GM18907 (cell line): ENCODE measurements around the gene ALPG.
"Not testable (repeated sequence)": the region's sequence is repeated elsewhere in the genome, so short reads cannot be mapped to it uniquely, and the experiment has no call there.

ENCODE experiments used
- ATAC-seq: cut with Tn5 transposase; IDR thresholded peaks from one replicate; pipeline ENCODE4 v1.9.1; 2021; ENCODE audit warnings: mild to moderate bottlenecking, moderate library complexity; ENCODE audit not compliant: unreplicated experiment

Gene ALPG

DNA sequence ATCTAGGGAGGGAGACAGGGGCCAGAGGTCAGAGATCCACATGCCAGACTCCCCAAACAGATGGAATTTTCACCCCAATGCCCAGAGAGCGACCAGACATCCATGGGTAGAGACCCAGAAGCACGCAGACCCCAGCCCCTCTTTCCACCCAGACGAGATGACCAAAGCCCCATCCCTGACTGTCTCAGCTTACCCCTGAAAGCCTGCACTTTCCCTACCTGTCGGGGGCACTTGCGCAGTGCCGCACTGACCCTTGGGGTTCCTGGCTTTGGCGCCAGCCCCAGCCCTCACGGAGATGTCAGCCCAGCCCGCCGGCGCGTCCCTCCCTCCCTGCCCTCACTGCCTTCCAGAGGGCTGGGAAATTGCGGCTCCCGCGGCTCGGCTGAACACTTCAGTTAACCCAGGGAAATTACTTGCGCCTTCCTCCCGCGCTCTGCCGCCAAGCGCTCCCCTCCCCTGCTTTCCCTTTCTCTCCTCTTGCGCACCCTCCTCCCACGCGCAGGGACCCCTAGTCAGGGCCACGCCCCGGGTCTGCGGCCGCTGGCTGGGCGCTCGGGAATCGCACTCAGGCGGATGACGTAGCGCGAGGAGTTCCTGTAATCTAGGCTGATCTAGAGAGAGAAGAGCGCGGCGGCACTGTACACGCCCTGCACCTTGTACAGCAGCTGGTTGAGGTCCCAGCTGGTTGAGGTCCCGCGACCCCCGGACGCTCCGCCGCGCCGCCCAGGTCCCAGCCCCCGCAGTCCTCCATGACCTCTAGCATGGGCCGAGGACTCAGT, 12.0 kb downstream of the ALPG start:
- ATAC-seq, result no peak

DNA sequence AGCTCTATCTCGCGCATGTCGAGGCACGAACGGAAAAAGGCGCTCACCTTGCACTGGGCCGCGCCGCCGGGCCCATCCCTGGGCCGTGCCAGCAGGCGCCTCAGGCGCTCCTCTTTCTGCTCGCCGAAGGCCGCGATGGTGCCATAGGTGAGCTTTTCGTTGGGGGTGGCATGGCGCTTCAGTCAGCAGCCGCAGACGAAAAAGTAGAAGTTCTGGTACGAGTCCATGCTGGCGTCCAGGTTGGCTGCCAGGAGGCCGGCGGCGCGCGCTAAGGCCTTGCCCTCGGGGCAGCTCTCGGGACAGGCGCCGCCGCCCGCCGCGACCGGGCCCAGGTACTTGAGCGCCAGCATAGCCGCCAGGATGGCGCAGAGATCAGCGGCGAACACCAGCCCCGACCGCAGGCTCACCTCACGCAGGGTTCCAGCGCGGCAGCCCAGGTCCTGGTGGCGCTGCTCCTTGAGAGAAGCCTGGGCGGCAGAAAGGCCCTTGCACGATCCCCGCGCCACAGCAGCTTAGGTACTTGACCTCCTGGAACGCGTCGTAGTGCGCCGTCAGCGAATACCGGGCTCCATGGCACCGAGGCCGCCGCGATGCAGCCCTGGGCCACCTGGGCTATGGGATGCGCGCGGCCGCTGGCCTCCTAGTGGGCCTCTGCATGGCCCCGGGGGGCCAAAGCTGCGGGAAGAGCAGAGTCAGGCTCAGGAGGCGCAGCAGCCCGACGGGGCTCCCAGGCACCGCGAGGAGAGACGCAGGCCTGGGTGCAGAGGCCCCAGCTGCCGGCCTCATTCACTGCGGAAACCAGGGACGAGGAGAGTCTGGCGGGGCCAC, 12.8 kb downstream of the ALPG start:
- no peak for ATAC-seq

DNA sequence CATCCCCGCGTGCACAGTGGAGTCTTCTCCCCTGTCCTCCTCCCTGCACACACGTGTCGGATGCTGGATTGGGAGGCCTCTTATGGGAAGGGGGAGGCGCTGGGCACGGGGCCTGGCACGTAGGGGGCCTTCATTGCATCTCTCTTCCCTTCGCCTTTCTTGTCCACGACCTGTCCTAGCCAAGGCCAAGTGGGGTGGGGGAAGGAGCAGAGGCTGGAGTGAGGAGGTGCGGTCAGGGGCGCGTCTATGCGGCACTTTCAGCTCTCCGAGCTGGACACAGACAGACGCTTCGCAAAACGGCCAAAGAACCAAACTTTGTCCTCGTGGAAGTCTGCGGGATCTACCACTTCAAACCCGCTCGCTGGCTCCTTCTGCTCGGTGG, 13.4 kb downstream of the ALPG start:
- ATAC-seq, result no peak

GRCh38 chr2:232420463-232421188, 14.0 kb downstream of the ALPG start:
- ATAC-seq, result no peak

- no peak for ATAC-seq
Observed at GRCh38 chr2:232421189-232421785, 14.6 kb downstream of the ALPG start.

- no peak for ATAC-seq
Observed at GRCh38 chr2:232422051-232422450, 15.4 kb downstream of the ALPG start.

GRCh38 chr2:232422996-232423395, 16.4 kb downstream of the ALPG start:
- ATAC-seq, result not testable (repeated sequence)

DNA sequence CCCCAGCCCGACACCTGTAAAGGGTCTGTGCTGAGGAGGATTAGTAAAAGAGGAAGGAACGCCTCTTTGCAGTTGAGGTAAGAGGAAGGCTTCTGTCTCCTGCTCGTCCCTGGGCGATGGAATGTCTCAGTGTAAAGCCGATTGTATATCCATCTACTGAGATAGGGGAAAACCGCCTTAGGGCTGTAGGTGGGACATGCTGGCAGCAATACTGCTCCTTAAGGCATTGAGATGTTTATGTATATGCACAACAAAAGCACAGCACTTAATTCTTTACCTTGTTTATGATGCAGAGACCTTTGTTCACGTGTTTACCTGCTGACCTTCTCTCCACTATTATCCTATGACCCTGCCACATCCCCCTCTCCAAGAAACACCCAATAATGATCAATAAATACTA, 16.8 kb downstream of the ALPG start:
- ATAC-seq, result not testable (repeated sequence)

DNA sequence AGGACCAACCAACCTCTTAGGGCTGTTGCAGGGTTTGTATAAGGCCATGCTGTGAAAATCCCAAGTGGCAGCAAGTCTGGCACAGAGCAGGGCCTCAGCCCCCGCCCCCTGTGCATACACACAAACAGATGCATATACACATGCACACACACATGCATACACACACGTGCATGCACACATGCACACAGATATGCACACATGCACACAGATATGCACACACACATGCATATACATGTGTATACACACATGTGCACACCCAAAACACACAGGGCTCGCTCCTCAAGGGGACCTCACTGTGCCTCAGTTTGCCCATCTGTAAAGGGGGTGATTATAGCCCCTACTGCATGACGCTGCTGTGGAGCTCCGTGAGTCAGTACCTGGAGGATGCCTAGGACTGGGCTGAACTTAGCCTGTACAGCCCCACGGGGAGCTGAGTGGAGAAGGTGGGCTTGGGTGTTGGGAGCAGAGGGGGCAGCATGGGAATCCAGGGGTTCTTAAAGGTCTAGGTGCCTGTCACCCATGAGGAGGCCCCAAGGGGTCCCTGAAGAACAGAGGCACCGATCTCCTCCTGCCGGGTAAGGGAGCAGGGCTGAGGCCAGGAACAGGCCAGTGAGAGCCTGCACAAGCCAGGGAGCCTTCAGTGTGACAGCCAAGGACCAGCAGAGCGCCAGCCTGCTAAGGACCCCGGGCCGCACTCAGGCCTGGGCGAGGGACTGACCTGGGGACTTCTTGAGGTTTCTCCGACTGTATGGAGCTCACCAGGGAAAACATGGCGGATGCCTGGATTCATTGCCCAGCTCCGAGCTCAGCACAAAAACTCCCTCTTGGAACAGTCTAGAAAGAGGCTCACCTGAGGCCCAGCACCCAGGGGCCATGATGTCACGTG, 25.3 kb downstream of the ALPG start:
- no peak for ATAC-seq

- ATAC-seq, result no peak
Observed at GRCh38 chr2:232432598-232433184, 26.0 kb downstream of the ALPG start.

DNA sequence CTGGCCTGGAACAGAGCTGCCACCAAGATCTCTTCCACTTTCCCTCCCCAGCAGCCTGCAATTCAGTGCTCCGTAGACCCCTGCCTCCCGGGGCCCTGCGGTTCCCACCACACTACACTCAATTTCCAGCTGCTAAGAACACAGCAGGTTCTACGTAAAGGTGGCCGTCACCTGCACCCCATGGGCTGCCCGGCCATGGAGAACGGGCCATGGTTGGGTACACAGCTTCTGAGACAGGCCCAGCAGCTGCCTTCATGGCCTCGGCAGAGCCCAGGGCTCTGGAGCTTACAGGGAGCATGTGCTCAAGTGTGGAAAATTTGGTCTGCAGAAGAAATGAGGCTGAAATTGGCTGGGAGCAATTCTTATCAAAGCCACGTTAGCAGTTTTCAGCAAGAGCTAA, 27.0 kb downstream of the ALPG start:
- not testable (repeated sequence) for ATAC-seq

DNA sequence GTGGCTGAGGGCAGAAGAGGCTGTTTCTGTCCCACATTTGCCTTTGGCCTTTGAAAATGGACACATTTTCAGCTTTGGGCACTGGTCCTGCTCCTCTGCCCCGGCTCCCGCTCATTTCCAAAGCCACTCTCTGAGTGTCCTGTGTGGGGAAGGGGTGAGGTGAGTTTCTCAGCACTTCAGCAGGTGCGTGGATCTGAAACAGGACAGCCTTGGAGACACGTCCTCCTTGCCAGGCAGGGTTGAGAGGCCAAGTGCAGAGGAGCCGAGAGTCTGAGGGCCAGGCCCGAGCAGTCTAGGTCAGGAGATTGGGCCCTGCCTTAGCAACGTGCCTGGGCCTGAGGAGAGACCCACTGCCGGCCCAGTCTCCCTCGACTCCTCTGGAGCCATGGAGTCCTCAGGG, 27.4 kb downstream of the ALPG start:
- no peak for ATAC-seq

- no peak for ATAC-seq
Observed at GRCh38 chr2:232434563-232435374, 28.1 kb downstream of the ALPG start.

- ATAC-seq, result no peak
Observed at GRCh38 chr2:232435375-232435648, 28.7 kb downstream of the ALPG start.

DNA sequence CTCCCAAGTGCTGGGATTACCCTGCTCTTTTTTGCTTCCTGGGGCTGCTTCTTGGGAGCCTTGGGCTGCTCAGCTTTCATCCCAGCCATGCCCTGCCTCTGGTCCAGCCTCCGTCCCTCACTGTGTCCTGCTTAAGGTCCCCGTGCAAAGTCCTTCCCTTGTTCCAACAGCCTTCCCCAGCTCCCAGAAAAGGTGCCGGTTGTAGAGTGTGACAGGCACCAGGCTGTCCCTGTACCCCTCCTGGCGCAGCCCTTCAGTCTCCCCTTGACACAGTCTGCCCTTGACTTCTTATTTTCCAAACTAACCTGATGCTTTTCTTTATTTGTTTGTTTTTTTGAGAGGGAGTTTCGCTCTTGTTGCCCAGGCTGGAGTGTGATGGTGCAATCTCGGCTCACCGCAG, 29.2 kb downstream of the ALPG start:
- no peak for ATAC-seq

- ATAC-seq, result no peak
Observed at GRCh38 chr2:232436381-232437194, 29.9 kb downstream of the ALPG start.

- ATAC-seq, result no peak
Observed at GRCh38 chr2:232437195-232437571, 30.5 kb downstream of the ALPG start.

GRCh38 chr2:232438091-232438490, 31.4 kb downstream of the ALPG start:
- ATAC-seq, result no peak
